Hippocampal formation (tissue), 2 donors: ENCODE measurements around the gene TMEM273.

ENCODE experiments used
- DNase-seq, 2 donors: peaks; one replicate each; lab custom pipeline; 2025; lab: John Stamatoyannopoulos, UW

TMEM273 gene

GRCh38 chr10:49116509-49117375, 71.4 kb downstream of the TMEM273 start:
- no peak for DNase-seq

GRCh38 chr10:49115796-49116508, 72.2 kb downstream of the TMEM273 start:
- DNase-seq, result no peak

- peak; percentile 28 to 60 for DNase-seq
Measured at GRCh38 chr10:49115015-49115795, 73.0 kb downstream of the TMEM273 start, which contains the start of gene VSTM4. Gene VSTM4 (minus strand): TSS chr10:49115522. CDS start chr10:49115485, 37 bp downstream.

GRCh38 chr10:49114718-49115014, 73.5 kb downstream of the TMEM273 start:
- peak in 1 of 2 donors; percentile 19 for DNase-seq

- DNase-seq, result no peak
Measured at GRCh38 chr10:49113741-49114141, 74.5 kb downstream of the TMEM273 start.

GRCh38 chr10:49112851-49113250, 75.3 kb downstream of the TMEM273 start:
- no peak for DNase-seq

GRCh38 chr10:49112098-49112497, 76.1 kb downstream of the TMEM273 start:
- DNase-seq, result no peak

- no peak for DNase-seq
Measured at GRCh38 chr10:49111320-49111698, 76.9 kb downstream of the TMEM273 start.

- no peak for DNase-seq
Measured at GRCh38 chr10:49110684-49111319, 77.4 kb downstream of the TMEM273 start.

GRCh38 chr10:49109669-49110340, 78.4 kb downstream of the TMEM273 start:
- DNase-seq, result peak in 1 of 2 donors; percentile 18

- DNase-seq, result no peak
Measured at GRCh38 chr10:49108656-49109055, 79.5 kb downstream of the TMEM273 start.

- DNase-seq, result no peak
Measured at GRCh38 chr10:49107887-49108267, 80.3 kb downstream of the TMEM273 start.

- DNase-seq, result no peak
Measured at GRCh38 chr10:49107111-49107886, 80.9 kb downstream of the TMEM273 start.

GRCh38 chr10:49106451-49106850, 81.7 kb downstream of the TMEM273 start:
- DNase-seq, result peak; percentile 31 to 43

- no peak for DNase-seq
Measured at GRCh38 chr10:49105076-49105475, 83.1 kb downstream of the TMEM273 start.
